Measurements from ENCODE around the gene PIGM.

PIGM gene

GRCh38 chr1:160022330-160023310, 9.2 kb downstream of the PIGM start:
- H3K4me1 ChIP-seq (ENCODE audit: low read depth, poor library complexity, severe bottlenecking), result no peaks in the 10 kb centered on the region
- no peak overlapping the region for H3K4me3 ChIP-seq (IDR thresholded peaks at IDR 0.05; ENCODE audit: insufficient read depth, low read depth, low read length)
- no peak overlapping the region for H3K9ac ChIP-seq
- no peak overlapping the region for H3K4me2 ChIP-seq
- no peak overlapping the region for H3K27ac ChIP-seq
- no peaks in the 10 kb centered on the region for H3K36me3 ChIP-seq (ENCODE audit: insufficient read depth)
- no peak overlapping the region for H2AFZ ChIP-seq (ENCODE audit: low read depth)
- no peaks in the 10 kb centered on the region for H3K79me2 ChIP-seq (ENCODE audit: insufficient read depth, low read depth)
- no peak for TF ChIP-seq CTCF (conservative IDR thresholded peaks at IDR 0.05; ENCODE audit: low read depth, low read length)
- no peaks in the 10 kb centered on the region for H4K20me1 ChIP-seq (ENCODE audit: insufficient read depth)
- H3K27me3 ChIP-seq (ENCODE audit: insufficient read depth, low read depth), result no peaks in the 10 kb centered on the region

DNA sequence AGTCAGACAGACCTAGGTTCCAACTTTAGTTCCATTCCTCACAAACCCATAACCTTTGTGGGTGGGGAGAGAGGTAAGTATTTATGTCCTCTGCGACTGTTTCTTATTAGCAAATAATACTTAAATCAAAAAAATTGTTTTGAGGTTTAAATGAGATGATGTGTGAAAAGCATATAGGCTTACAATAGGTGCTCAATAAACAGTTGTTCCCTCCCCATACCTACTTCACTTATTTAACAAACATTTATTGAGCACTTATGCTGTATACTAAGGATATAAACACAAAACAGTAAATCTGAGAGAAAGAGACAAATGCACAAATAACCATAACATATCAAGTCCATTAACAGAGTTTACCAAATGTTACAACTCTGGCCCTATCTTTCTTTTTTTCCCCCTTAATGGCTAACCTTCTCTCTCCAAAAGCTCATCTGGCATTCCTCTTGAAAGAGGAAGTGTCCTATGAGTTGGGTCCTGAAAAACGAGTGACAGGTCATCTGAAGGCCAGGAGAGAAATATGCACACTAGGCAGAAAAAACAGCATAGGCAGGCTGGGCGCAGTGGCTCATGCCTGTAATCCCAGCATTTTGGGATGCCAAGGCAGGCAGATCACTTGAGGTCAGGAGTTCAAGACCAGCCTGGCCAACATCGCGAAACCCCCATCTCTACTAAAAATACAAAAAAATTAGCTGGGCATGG, 10.3 kb downstream of the PIGM start:
- H3K9ac ChIP-seq, result no peak overlapping the region
- H3K36me3 ChIP-seq (ENCODE audit: insufficient read depth), result no peaks in the 10 kb centered on the region
- TF ChIP-seq CTCF (conservative IDR thresholded peaks at IDR 0.05; ENCODE audit: low read depth, low read length), result no peak
- H3K4me1 ChIP-seq (ENCODE audit: low read depth, poor library complexity, severe bottlenecking), result no peaks in the 10 kb centered on the region
- H3K27ac ChIP-seq, result no peak overlapping the region
- H3K4me3 ChIP-seq (IDR thresholded peaks at IDR 0.05; ENCODE audit: insufficient read depth, low read depth, low read length), result no peak overlapping the region
- H2AFZ ChIP-seq (ENCODE audit: low read depth), result no peak overlapping the region
- H3K27me3 ChIP-seq (ENCODE audit: insufficient read depth, low read depth), result no peaks in the 10 kb centered on the region
- no peaks in the 10 kb centered on the region for H3K79me2 ChIP-seq (ENCODE audit: insufficient read depth, low read depth)
- no peaks in the 10 kb centered on the region for H4K20me1 ChIP-seq (ENCODE audit: insufficient read depth)
- H3K4me2 ChIP-seq, result no peak overlapping the region

DNA sequence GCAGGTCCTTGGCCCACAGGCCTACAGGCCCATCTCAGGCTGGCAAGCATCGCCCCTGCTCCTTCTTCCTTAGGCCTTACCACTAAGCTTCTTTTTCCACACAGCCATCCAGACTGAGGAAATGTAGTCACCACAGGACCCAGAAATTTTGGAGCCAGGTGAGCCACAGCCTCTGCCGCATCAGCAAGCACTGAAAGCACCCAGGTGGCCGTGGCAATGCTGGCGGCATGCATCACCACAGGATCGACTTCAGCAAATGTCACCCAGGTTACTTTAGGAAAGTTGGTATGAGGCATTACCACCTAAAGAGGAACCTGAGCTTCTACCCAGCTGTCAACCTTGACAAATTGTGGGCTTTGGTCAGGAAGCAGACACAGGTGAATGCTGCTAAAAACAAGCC, 11.6 kb downstream of the PIGM start:
- no peak for TF ChIP-seq CTCF (conservative IDR thresholded peaks at IDR 0.05; ENCODE audit: low read depth, low read length)
- Histone ChIP-seq H3K4me1 (ENCODE audit: low read depth, poor library complexity, severe bottlenecking) (no peaks in the 10 kb centered on the region), H3K36me3 (ENCODE audit: insufficient read depth) (no peaks in the 10 kb centered on the region), H3K79me2 (ENCODE audit: insufficient read depth, low read depth) (no peaks in the 10 kb centered on the region), H3K4me3 (IDR thresholded peaks at IDR 0.05; ENCODE audit: insufficient read depth, low read depth, low read length) (no peak overlapping the region), H3K27ac (no peak overlapping the region), H3K4me2 (no peak overlapping the region), H3K27me3 (ENCODE audit: insufficient read depth, low read depth) (no peaks in the 10 kb centered on the region), H2AFZ (ENCODE audit: low read depth) (no peak overlapping the region), H3K9ac (no peak overlapping the region), H4K20me1 (ENCODE audit: insufficient read depth) (no peaks in the 10 kb centered on the region)

- Histone ChIP-seq H3K4me2 (no peak overlapping the region), H3K79me2 (ENCODE audit: insufficient read depth, low read depth) (no peaks in the 10 kb centered on the region), H3K4me1 (ENCODE audit: low read depth, poor library complexity, severe bottlenecking) (no peaks in the 10 kb centered on the region), H3K36me3 (ENCODE audit: insufficient read depth) (no peaks in the 10 kb centered on the region), H3K4me3 (IDR thresholded peaks at IDR 0.05; ENCODE audit: insufficient read depth, low read depth, low read length) (no peak overlapping the region), H4K20me1 (ENCODE audit: insufficient read depth) (no peaks in the 10 kb centered on the region), H3K27me3 (ENCODE audit: insufficient read depth, low read depth) (no peaks in the 10 kb centered on the region), H3K9ac (no peak overlapping the region), H2AFZ (ENCODE audit: low read depth) (no peak overlapping the region), H3K27ac (no peak overlapping the region)
- no peak for TF ChIP-seq CTCF (conservative IDR thresholded peaks at IDR 0.05; ENCODE audit: low read depth, low read length)
These were observed 12.9 kb downstream of the PIGM start for GRCh38 chr1:160018900-160019299.

Measured in KMS-11 (cell line).